Naive thymus-derived CD4-positive, alpha-beta T cell (primary cell): ENCODE measurements around the gene WNT2B. TPM values are rescaled to one million over a fixed set of nuclear protein-coding genes. Genes with fewer than 3 reads are reported as not detected.

Experiments used
- ATAC-seq: fragments of 150-1000 bp; cut with Tn5 transposase; 2 replicates; pipeline ENCODE4 v1.10.0; 2021; ENCODE audit warnings: mild to moderate bottlenecking, moderate library complexity
- CTCF ChIA-PET: fragments of 350-600 bp; sonication (Branson Sonifier 250); formaldehyde crosslinking; loops from one replicate; lab custom pipeline; 2021; ENCODE audit warnings: antibody characterized with exemption; lab: Charles Lee
- POLR2A ChIA-PET: fragments of 350-600 bp; sonication (Branson Sonifier 250); formaldehyde crosslinking; loops from one replicate; lab custom pipeline; 2021; ENCODE audit warnings: antibody characterized with exemption, inconsistent platforms; lab: Charles Lee
- DNase-seq, 9 donors: peaks; one replicate each; pipeline versions ENCODE4 v3.0.0 to v3.0.0-alpha.2; 2020 to 2022; ENCODE audit warnings: mixed read lengths in 1 of 9
- H3K27ac ChIP-seq: one replicate; pipeline ENCODE4 v1.7.0; 2013; ENCODE audit warnings: mild to moderate bottlenecking, low read depth, low read length, moderate library complexity
- H3K27me3 ChIP-seq, 2 donors: one replicate each; pipeline ENCODE4 v1.7.0; 2013; ENCODE audit warnings: low read length in 2 of 2, mild to moderate bottlenecking in 2 of 2, moderate library complexity in 2 of 2; ENCODE audit not compliant: control insufficient read depth in 2 of 2, insufficient read depth in 2 of 2
- H3K36me3 ChIP-seq, 3 experiments: 1 replicate in 2 of 3; 2 replicates in 1 of 3; pipeline ENCODE4 v1.7.0; 2013; ENCODE audit warnings: low read length in 3 of 3, mild to moderate bottlenecking in 3 of 3, moderate library complexity in 1 of 3; ENCODE audit not compliant: insufficient read depth in 3 of 3, control insufficient read depth in 2 of 3
- H3K4me1 ChIP-seq, 2 donors: one replicate each; pipeline ENCODE4 v1.7.0; 2013; ENCODE audit warnings: low read length in 2 of 2, mild to moderate bottlenecking in 2 of 2, moderate library complexity in 1 of 2; ENCODE audit not compliant: control insufficient read depth in 2 of 2, insufficient read depth in 2 of 2
- H3K4me3 ChIP-seq: 2 replicates; pipeline ENCODE4 v1.7.0; 2013; ENCODE audit warnings: mild to moderate bottlenecking, low read length
- H3K9me3 ChIP-seq, 3 experiments: 1 replicate in 2 of 3; 2 replicates in 1 of 3; pipeline ENCODE4 v1.7.0; 2013; ENCODE audit warnings: low read length in 3 of 3; ENCODE audit not compliant: control insufficient read depth in 2 of 3
- H3K27ac Mint-ChIP-seq, 9 donors: one replicate each; pipeline ENCODE4 v1.8.0; 2020 to 2022; ENCODE audit warnings: mixed read lengths in 9 of 9, mild to moderate bottlenecking in 8 of 9, moderate library complexity in 5 of 9, inconsistent platforms in 2 of 9
- H3K27me3 Mint-ChIP-seq, 5 donors: one replicate each; pipeline ENCODE4 v1.8.0; 2021 to 2022; ENCODE audit warnings: mixed read lengths in 5 of 5, mild to moderate bottlenecking in 1 of 5
- H3K36me3 Mint-ChIP-seq, 5 donors: one replicate each; pipeline ENCODE4 v1.8.0; 2020 to 2022; ENCODE audit warnings: mixed read lengths in 5 of 5, mild to moderate bottlenecking in 3 of 5, inconsistent platforms in 1 of 5
- H3K4me1 Mint-ChIP-seq, 7 donors: one replicate each; pipeline ENCODE4 v1.8.0; 2020 to 2022; ENCODE audit warnings: mixed read lengths in 7 of 7, mild to moderate bottlenecking in 3 of 7, inconsistent platforms in 1 of 7
- H3K4me3 Mint-ChIP-seq, 10 donors: one replicate each; pipeline ENCODE4 v1.8.0; 2020 to 2022; ENCODE audit warnings: mild to moderate bottlenecking in 10 of 10, mixed read lengths in 10 of 10, moderate library complexity in 6 of 10, inconsistent platforms in 2 of 10
- H3K9me3 Mint-ChIP-seq, 11 donors: one replicate each; pipeline ENCODE4 v1.8.0; 2020 to 2022; ENCODE audit warnings: mixed read lengths in 11 of 11, mild to moderate bottlenecking in 4 of 11, inconsistent platforms in 1 of 11, moderate library complexity in 1 of 11
- intact Hi-C, 2 donors: fragments of 100-400 bp; cut with micrococcal nuclease; formaldehyde crosslinking; loops; one replicate each; pipeline ENCODE4 v1.15.1; 2023
- polyA plus RNA-seq, 2 donors: library from polyadenylated mRNA; unstranded; fragments of 300-500 nt; fragmentation: Illumina TruSeq; gene quantifications; one replicate each; pipeline ENCODE4 v1.2.3, GENCODE V29; 2021
- total RNA-seq, 6 experiments: library from RNA in 5 of 6; stranded (reverse) in 5 of 6; gene quantifications; 1 replicate in 5 of 6; 2 replicates in 1 of 6; pipeline ENCODE4 v1.2.3 and lab custom pipeline; 2021 to 2026

The WNT2B gene
- total and polyA plus RNA-seq, 7 experiments from 2014 or later = 0.05 to 0.94 (median 0.57) TPM; not detected in 1

- Mint-ChIP-seq H3K36me3 (peaks cover 2 to 39% (median 25%) of the 10 kb centered on the region in 5 donors), H3K9me3 (no peaks in the 10 kb centered on the region), H3K27ac (no peak overlapping the region), H3K27me3 (no peaks in the 10 kb centered on the region), H3K4me3 (no peak overlapping the region), H3K4me1 (no peaks in the 10 kb centered on the region)
- H3K4me1 ChIP-seq = no peaks in the 10 kb centered on the region
- DNase-seq = no peak
- CTCF ChIA-PET = no interaction called here
- ATAC-seq = no peak
- intact Hi-C loops = no loop called here
- POLR2A ChIA-PET = no interaction called here
- no peaks in the 10 kb centered on the region for H3K27me3 ChIP-seq
- H3K9me3 ChIP-seq = no peaks in the 10 kb centered on the region
- peaks cover 0 to 6% (median 0%) of the 10 kb centered on the region in 3 experiments for H3K36me3 ChIP-seq
- H3K27ac ChIP-seq = no peak overlapping the region
- no peak overlapping the region for H3K4me3 ChIP-seq
These were observed 27.8 kb downstream of the WNT2B start for GRCh38 chr1:112536561-112536960.

DNA sequence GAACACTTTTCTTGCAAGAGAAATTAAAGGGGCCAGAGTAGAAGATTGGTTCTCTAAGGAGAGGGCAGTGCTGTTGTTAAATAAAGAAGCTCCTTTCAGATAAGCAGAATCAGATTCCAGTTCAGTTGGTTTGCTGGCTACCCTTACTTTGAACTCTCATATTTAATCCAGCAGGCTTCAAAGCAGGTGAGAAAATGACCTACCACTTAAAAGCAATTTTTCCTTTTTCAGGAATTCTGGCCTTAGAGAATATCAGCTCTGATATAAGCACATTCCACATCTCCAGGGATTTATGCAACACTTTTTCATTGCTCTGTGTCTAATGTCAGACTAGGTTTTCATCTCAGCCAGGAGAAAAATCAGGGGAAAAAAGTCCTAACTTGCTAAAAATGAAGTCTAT, 28.7 kb downstream of the WNT2B start:
- Mint-ChIP-seq H3K4me3 (no peak overlapping the region), H3K4me1 (no peaks in the 10 kb centered on the region), H3K9me3 (no peaks in the 10 kb centered on the region), H3K27ac (peak overlapping the region in 1 of 9 donors; percentile 29), H3K27me3 (no peaks in the 10 kb centered on the region), H3K36me3 (peaks cover 7 to 42% (median 29%) of the 10 kb centered on the region in 5 donors)
- ChIA-PET POLR2A (no interaction called here), CTCF (interaction anchor here (0.5 kb wide), 1 partner anchor 180 kb away, joined by 5 read pairs; no protein-coding TSS in a partner anchor)
- H3K9me3 ChIP-seq = no peaks in the 10 kb centered on the region
- intact Hi-C loops = no loop called here
- DNase-seq (no peak), ATAC-seq (no peak)
- H3K4me3 ChIP-seq = no peak overlapping the region
- no peak overlapping the region for H3K27ac ChIP-seq
- H3K27me3 ChIP-seq = no peaks in the 10 kb centered on the region
- H3K4me1 ChIP-seq = no peaks in the 10 kb centered on the region
- peaks cover 0 to 6% (median 3%) of the 10 kb centered on the region in 3 experiments for H3K36me3 ChIP-seq

- Mint-ChIP-seq H3K4me1 (no peaks in the 10 kb centered on the region), H3K27ac (no peak overlapping the region), H3K27me3 (no peaks in the 10 kb centered on the region), H3K4me3 (no peak overlapping the region), H3K9me3 (no peaks in the 10 kb centered on the region), H3K36me3 (peaks cover 7 to 42% (median 28%) of the 10 kb centered on the region in 5 donors)
- ATAC-seq = no peak
- no peak overlapping the region for H3K4me3 ChIP-seq
- peaks cover 0 to 6% (median 3%) of the 10 kb centered on the region in 3 experiments for H3K36me3 ChIP-seq
- H3K4me1 ChIP-seq = no peaks in the 10 kb centered on the region
- POLR2A ChIA-PET = no interaction called here
- no peaks in the 10 kb centered on the region for H3K9me3 ChIP-seq
- H3K27me3 ChIP-seq = no peaks in the 10 kb centered on the region
- no peak for DNase-seq
- no peak overlapping the region for H3K27ac ChIP-seq
- intact Hi-C loops = no loop called here
- CTCF ChIA-PET = no interaction called here
These were observed 30.1 kb downstream of the WNT2B start for GRCh38 chr1:112538883-112539282.

DNA sequence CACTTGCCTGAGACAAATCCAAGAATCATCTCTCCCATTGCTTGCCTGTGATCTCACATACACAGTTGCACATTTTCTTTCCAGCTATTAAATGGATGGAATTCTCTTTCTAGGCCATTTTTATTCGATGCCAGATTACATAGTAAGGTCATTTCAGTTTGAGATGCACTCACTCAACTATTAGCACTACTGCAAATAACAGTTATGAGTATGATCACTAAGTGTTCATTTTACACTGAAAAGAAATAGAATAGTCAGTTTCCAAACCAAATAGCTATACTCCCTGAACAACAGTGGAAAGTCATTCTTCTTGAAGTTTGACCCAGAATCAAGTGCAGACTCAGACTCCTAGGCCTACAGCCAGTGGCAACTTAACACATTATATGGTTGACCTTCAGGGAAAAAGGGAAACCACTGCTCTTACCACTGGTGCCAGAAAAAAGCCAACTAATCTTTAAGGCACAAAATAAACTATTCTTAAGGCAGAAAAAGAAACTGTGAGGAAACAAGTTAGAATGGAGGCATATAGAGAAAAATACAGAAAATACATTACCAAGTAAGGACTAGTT, 31.5 kb downstream of the WNT2B start:
- Mint-ChIP-seq H3K4me3 (no peak overlapping the region), H3K27me3 (no peaks in the 10 kb centered on the region), H3K9me3 (no peaks in the 10 kb centered on the region), H3K27ac (no peak overlapping the region), H3K4me1 (no peaks in the 10 kb centered on the region), H3K36me3 (peaks cover 7 to 40% (median 20%) of the 10 kb centered on the region in 5 donors)
- H3K4me3 ChIP-seq = no peak overlapping the region
- no peaks in the 10 kb centered on the region for H3K9me3 ChIP-seq
- intact Hi-C loops = no loop called here
- DNase-seq (no peak), ATAC-seq (no peak)
- H3K36me3 ChIP-seq = peaks cover 0 to 6% (median 3%) of the 10 kb centered on the region in 3 experiments
- ChIA-PET POLR2A (no interaction called here), CTCF (interaction anchor here (0.7 kb wide), 1 partner anchor 47 kb away, joined by 4 read pairs; no protein-coding TSS in a partner anchor)
- no peaks in the 10 kb centered on the region for H3K27me3 ChIP-seq
- no peaks in the 10 kb centered on the region for H3K4me1 ChIP-seq
- H3K27ac ChIP-seq = no peak overlapping the region

DNA sequence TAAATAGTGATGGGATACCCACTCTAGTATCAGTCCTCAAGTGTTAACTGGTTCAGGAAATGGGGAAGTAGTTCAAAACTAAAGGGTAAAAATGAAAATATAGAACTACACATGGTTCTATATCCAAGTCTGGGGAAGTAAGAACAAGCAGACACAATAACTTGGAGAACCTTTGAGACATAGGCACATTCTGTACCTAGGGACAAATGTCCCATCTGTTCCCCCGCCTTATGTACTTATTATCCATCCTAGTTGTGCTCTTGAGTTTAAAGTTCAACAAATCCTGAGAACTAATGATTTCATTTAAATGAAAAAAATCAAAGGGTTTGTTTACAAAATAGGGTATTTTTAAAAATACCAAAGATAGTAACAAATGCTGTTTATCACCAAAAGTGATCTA, 32.5 kb downstream of the WNT2B start:
- no peaks in the 10 kb centered on the region for H3K9me3 ChIP-seq
- H3K27me3 Mint-ChIP-seq = no peaks in the 10 kb centered on the region
- peaks cover 7 to 45% (median 22%) of the 10 kb centered on the region in 5 donors for H3K36me3 Mint-ChIP-seq
- intact Hi-C loops = no loop called here
- H3K9me3 Mint-ChIP-seq = no peaks in the 10 kb centered on the region
- H3K27me3 ChIP-seq = no peaks in the 10 kb centered on the region
- H3K27ac ChIP-seq = no peak overlapping the region
- ChIA-PET CTCF (interaction anchor here (0.7 kb wide), 1 partner anchor 48 kb away, joined by 4 read pairs; no protein-coding TSS in a partner anchor), POLR2A (no interaction called here)
- ATAC-seq = no peak
- DNase-seq = no peak
- H3K4me1 Mint-ChIP-seq = no peaks in the 10 kb centered on the region
- H3K4me3 ChIP-seq = no peak overlapping the region
- H3K36me3 ChIP-seq = peaks cover 0 to 6% (median 3%) of the 10 kb centered on the region in 3 experiments
- H3K27ac Mint-ChIP-seq = no peak overlapping the region
- no peak overlapping the region for H3K4me3 Mint-ChIP-seq
- H3K4me1 ChIP-seq = no peaks in the 10 kb centered on the region

GRCh38 chr1:112542206-112542973, 33.6 kb downstream of the WNT2B start:
- Histone ChIP-seq H3K27ac (no peak overlapping the region), H3K4me1 (no peaks in the 10 kb centered on the region), H3K27me3 (no peaks in the 10 kb centered on the region), H3K36me3 (peaks cover 0 to 5% (median 3%) of the 10 kb centered on the region in 3 experiments), H3K9me3 (no peaks in the 10 kb centered on the region), H3K4me3 (no peak overlapping the region)
- H3K4me3 Mint-ChIP-seq = no peak overlapping the region
- no peaks in the 10 kb centered on the region for H3K9me3 Mint-ChIP-seq
- ATAC-seq (no peak), DNase-seq (no peak)
- no peak overlapping the region for H3K27ac Mint-ChIP-seq
- H3K36me3 Mint-ChIP-seq = peaks cover 7 to 47% (median 24%) of the 10 kb centered on the region in 5 donors
- H3K4me1 Mint-ChIP-seq = no peaks in the 10 kb centered on the region
- POLR2A ChIA-PET = no interaction called here
- intact Hi-C loops = no loop called here
- no peaks in the 10 kb centered on the region for H3K27me3 Mint-ChIP-seq
- CTCF ChIA-PET = no interaction called here
